Measurements from ENCODE around the gene DUSP8.

Gene DUSP8

GRCh38 chr11:1544536-1544935 lies 27.5 kb downstream of the DUSP8 start:
- TF ChIP-seq, protein P1, sequence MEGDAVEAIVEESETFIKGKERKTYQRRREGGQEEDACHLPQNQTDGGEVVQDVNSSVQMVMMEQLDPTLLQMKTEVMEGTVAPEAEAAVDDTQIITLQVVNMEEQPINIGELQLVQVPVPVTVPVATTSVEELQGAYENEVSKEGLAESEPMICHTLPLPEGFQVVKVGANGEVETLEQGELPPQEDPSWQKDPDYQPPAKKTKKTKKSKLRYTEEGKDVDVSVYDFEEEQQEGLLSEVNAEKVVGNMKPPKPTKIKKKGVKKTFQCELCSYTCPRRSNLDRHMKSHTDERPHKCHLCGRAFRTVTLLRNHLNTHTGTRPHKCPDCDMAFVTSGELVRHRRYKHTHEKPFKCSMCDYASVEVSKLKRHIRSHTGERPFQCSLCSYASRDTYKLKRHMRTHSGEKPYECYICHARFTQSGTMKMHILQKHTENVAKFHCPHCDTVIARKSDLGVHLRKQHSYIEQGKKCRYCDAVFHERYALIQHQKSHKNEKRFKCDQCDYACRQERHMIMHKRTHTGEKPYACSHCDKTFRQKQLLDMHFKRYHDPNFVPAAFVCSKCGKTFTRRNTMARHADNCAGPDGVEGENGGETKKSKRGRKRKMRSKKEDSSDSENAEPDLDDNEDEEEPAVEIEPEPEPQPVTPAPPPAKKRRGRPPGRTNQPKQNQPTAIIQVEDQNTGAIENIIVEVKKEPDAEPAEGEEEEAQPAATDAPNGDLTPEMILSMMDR (IDR thresholded peaks at IDR 0.05) = no peak

GRCh38 chr11:1543606-1544263 lies 28.3 kb downstream of the DUSP8 start:
- TF ChIP-seq, protein P1 (IDR thresholded peaks at IDR 0.05) = no peak

DNA sequence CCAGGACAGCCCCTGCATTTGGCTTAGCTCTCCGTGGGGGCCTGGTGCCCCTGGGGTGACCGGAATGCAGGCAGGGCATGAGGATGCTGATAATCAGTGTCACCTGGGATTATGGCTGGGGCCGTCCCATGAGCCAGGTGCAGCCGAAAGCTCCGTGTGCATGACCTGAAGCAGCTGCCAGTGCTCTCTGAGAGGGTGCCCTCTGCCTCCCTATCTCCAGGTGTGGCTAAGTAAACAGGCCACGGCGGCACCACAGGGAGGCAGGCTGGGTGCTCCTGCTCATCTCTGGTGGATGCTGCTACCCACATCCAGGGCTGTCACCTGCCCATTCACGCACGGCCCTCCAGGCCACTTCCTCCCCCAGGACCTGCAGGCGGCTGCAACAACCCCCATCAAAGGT lies 29.8 kb downstream of the DUSP8 start:
- TF ChIP-seq, protein P1 (IDR thresholded peaks at IDR 0.05) = no peak

DNA sequence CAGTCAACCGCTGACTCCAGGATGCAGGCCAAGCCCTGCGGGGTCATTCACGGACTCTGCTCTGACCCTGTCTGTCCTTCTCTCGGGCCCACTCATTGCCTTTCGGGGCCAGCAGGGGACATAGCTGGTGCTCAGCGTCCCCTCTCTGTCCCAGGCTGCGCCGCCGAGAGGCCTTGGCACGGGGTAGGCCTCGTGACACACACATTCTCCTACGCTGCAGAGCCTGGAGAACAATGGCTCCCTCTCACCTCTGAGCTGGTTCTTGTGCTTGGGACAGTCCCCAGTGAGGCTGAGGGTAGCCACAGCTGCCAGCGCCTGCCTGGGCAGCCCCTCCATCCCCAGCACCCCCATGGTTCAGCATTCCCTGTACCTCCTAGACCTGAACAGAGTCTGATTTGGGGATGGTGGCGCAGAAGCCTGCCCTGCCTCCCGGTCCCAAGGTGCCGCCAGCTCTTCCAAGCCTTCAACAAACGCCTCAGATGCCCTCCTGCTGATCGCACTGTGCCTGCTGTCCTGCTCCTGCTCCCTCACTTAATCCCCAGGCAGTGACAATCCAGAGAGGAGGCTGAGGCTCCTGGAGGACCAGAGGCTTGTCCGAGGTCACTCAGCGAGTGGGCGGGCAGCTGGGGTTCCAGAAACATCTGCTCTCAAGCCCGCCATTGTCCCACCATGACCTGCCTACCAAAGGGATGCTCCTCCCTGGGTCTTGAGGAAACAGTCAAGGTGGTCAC lies 30.4 kb downstream of the DUSP8 start:
- TF ChIP-seq, protein P1 (IDR thresholded peaks at IDR 0.05) = no peak

DNA sequence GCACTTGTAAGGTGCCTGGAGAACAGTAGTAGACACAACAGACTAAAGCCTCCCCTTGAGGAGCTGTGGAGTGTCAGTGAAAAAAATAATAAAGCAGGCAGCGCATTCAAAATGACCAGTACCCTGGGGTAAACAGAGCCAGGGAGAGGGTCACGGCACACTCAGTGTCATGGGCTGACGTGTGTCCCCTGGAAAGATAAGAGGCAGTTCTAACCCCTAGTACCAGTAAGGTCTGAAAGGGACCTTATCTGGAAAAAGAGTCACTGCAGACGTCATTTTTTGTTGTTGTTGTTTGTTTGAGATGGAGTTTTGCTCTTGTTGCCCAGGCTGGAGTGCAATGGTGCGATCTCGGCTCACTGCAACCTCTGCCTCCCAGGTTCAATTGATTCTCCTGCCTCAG lies 32.0 kb downstream of the DUSP8 start:
- TF ChIP-seq, protein P1 (IDR thresholded peaks at IDR 0.05) = no peak

GRCh38 chr11:1538153-1538552 lies 33.9 kb downstream of the DUSP8 start:
- TF ChIP-seq, protein P1 (IDR thresholded peaks at IDR 0.05) = no peak

- TF ChIP-seq, protein P1 (IDR thresholded peaks at IDR 0.05) = no peak
Measured at GRCh38 chr11:1536065-1536843, 35.8 kb downstream of the DUSP8 start.

All from LNCAP (cell line).